RWPE1 (cell line): Measurements from ENCODE around the gene CTSG.
A peak's percentile ranks its signal among the peaks of the same experiment; 100 is the strongest.
"Not testable (repeated sequence)": the region's sequence is repeated elsewhere in the genome, so short reads cannot be mapped to it uniquely, and the experiment has no call there.

Experiments
- CTCF ChIA-PET: fragments of 350-600 bp; sonication (Branson Sonifier 250); formaldehyde crosslinking; extraction: SDS; loops from one replicate; lab custom pipeline; 2021; lab: Yijun Ruan, JAX
- POLR2A ChIA-PET: fragments of 400-600 bp; formaldehyde crosslinking; extraction: SDS; loops from one replicate; lab custom pipeline; 2020; ENCODE audit warnings: antibody characterized with exemption; ENCODE audit not compliant: low non-redundant PET; lab: Yijun Ruan, JAX
- DNase-seq: peaks from one replicate; pipeline ENCODE4 v3.0.0; 2012; ENCODE audit warnings: low spot score
- H3K27ac ChIP-seq: fragments of 450-650 bp; 2 replicates; pipeline ENCODE4 v1.5.1; 2017
- CTCF ChIP-seq: fragments of 450-650 bp; conservative IDR thresholded peaks from 2 replicates; pipeline ENCODE4 v1.5.1; 2017; ENCODE audit warnings: low read depth, mild to moderate bottlenecking

CTSG gene

GRCh38 chr14:24556756-24557155, 19.3 kb downstream of the CTSG start:
- CTCF ChIA-PET = interaction anchor here (0.8 kb wide), 1 partner anchor 75 kb away, joined by 4 read pairs; no protein-coding TSS in a partner anchor
- H3K27ac ChIP-seq = no peak overlapping the region
- POLR2A ChIA-PET = no interaction called here
- peak; percentile 29 for DNase-seq
- TF ChIP-seq CTCF = no peak

- CTCF ChIA-PET, H3K27ac ChIP-seq, POLR2A ChIA-PET, DNase-seq: not testable (repeated sequence)
Measured at GRCh38 chr14:24549064-24549463, 27.0 kb downstream of the CTSG start.

- ChIA-PET POLR2A (no interaction called here), CTCF (no interaction called here)
- peak overlapping the region; percentile 84 for H3K27ac ChIP-seq
- DNase-seq = peak; percentile 71
- TF ChIP-seq CTCF = no peak
Measured at GRCh38 chr14:24542346-24542936, 33.6 kb downstream of the CTSG start.

- no peak for TF ChIP-seq CTCF
- no peak for DNase-seq
- no peak overlapping the region for H3K27ac ChIP-seq
- ChIA-PET CTCF (no interaction called here), POLR2A (no interaction called here)
Measured at GRCh38 chr14:24535737-24536136, 40.3 kb downstream of the CTSG start.

- ChIA-PET CTCF (no interaction called here), POLR2A (no interaction called here)
- H3K27ac ChIP-seq = no peak overlapping the region
- no peak for DNase-seq
- no peak for TF ChIP-seq CTCF
Measured at GRCh38 chr14:24534286-24534685, 41.8 kb downstream of the CTSG start.

- CTCF ChIA-PET = interaction anchor here (0.6 to 1.2 kb wide), 2 partner anchors 67 to 154 kb away, joined by 3 read pairs; no protein-coding TSS in a partner anchor
- DNase-seq, H3K27ac ChIP-seq, POLR2A ChIA-PET: not testable (repeated sequence)
Measured at GRCh38 chr14:24525877-24526620, 50.0 kb downstream of the CTSG start.
